Cardiac fibroblast (primary cell): Measurements from ENCODE around the gene PNMT.

Experiments
- DNase-seq, 2 donors: peaks; one replicate each; pipeline versions ENCODE4 v3.0.0 to v3.0.0-alpha.2; 2010; ENCODE audit warnings: low read depth in 2 of 2
- H3K4me3 ChIP-seq, 2 donors: replicated peaks in 1 of 2; 1 replicate in 1 of 2; 2 replicates in 1 of 2; pipeline ENCODE4 v1.5.1; 2011; ENCODE audit warnings: low read depth in 2 of 2, low read length in 2 of 2, mild to moderate bottlenecking in 2 of 2, moderate library complexity in 1 of 2
- TF ChIP-seq, protein P1 (sequence below): IDR thresholded peaks from one replicate; pipeline ENCODE4 v1.5.1; 2011; ENCODE audit warnings: low read depth, mild to moderate bottlenecking, low read length, inconsistent platforms

PNMT gene

DNA sequence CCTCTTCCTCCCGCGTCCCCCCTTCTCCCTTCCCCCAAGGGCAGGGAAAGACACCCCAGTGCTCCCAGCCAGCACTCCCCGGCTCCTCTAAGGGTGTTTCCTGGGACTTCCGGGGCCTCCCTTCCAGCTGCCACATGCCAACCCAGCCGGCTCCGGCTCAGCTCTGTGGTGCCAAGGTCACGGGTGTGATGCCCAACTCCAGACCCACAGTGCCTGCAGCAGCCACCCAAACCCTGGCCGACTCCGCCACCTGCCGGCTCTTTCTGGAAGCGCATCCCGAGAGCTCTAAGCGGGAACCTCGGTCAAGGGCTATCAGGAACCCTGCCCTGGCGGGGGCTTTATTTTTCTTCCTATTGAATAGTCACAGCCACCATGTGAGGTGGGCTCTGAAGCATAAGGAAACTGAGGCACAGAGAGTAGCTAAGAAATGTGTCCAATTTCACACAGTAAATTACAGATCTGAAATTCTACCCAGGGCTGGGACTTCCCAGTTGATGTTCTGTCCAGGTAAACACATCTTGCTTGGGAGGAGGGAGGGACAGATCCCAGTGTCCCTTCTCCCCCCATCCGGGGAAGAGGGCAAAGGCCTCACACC, 44.8 kb upstream of the PNMT start:
- no peak overlapping the region for H3K4me3 ChIP-seq
- TF ChIP-seq, protein P1, sequence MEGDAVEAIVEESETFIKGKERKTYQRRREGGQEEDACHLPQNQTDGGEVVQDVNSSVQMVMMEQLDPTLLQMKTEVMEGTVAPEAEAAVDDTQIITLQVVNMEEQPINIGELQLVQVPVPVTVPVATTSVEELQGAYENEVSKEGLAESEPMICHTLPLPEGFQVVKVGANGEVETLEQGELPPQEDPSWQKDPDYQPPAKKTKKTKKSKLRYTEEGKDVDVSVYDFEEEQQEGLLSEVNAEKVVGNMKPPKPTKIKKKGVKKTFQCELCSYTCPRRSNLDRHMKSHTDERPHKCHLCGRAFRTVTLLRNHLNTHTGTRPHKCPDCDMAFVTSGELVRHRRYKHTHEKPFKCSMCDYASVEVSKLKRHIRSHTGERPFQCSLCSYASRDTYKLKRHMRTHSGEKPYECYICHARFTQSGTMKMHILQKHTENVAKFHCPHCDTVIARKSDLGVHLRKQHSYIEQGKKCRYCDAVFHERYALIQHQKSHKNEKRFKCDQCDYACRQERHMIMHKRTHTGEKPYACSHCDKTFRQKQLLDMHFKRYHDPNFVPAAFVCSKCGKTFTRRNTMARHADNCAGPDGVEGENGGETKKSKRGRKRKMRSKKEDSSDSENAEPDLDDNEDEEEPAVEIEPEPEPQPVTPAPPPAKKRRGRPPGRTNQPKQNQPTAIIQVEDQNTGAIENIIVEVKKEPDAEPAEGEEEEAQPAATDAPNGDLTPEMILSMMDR = peak; percentile 94
- peak; percentile 66 to 70 for DNase-seq

DNA sequence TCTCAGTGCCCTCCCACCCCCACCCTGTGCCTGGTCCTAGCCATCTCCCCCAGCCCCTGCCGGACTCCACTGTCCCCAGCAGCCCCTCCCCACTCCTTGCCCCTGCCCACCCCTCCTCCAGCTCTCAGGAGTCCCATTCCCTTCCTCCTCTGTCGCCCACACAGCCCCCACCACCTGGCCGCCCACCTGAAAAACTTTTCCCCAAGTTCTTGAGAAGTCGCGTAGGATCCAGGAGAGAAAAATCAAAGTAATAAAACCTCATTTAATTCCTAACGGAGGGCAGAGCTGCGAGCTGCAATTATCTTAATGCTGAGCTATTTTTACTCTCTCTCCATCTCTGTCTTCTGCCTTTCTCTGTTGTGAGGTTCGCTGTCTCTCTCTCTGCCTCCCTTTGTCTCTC, 43.9 kb upstream of the PNMT start:
- no peak for DNase-seq
- no peak overlapping the region for H3K4me3 ChIP-seq
- TF ChIP-seq, protein P1 = no peak

- DNase-seq = peak in 1 of 2 donors; percentile 74
- no peak overlapping the region for H3K4me3 ChIP-seq
- TF ChIP-seq, protein P1 = no peak
Observed at GRCh38 chr17:39625198-39625785, 43.0 kb upstream of the PNMT start.

DNA sequence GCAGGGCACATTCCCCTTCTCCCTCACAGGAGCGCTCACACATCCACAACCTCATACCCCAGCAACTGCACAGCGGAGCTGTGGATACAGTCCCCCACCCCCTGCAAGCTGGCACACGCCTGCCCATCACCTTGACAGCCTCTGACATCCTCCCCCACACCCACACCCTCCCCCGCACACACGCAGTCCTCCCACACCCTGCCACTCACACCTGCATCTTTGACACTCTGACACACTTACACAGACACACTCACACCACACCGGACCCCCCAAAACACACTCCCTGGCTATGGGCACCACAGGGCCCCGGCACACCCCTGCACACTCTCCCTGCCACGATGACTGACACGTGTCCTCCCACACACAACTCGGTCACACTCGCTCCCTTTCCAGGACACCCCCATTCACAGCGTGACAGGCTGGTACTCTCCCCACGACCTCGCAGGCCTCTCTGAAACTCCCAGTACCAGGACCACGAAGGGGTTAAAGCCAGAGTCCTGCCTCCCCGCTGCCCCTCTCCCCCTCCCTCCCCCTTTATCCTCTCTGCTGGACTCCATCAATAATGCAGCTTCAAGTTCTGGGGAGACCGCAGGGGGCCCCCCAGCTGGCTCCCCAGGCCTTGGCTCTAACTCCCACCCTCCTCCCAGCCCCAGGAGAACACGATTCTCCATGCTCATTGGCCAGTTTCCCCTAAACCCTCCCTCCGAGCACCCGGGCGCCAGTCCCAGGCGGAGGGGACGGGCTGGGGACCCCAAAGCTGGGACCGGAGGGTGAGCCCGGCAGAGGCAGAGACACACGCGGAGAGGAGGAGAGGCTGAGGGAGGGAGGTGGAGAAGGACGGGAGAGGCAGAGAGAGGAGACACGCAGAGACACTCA, 41.8 kb upstream of the PNMT start, which contains the start of gene PPP1R1B:
TSS of gene PPP1R1B (plus strand) at position 782 of the 876 bp plus-strand sequence. CDS start 441 bp downstream, outside the sequence.
- TF ChIP-seq, protein P1 = no peak

GRCh38 chr17:39627047-39627711, 41.1 kb upstream of the PNMT start:
- TF ChIP-seq, protein P1 = no peak
- H3K4me3 ChIP-seq = peak overlapping the region; percentile 10 to 44
- DNase-seq = no peak

More for the DNA sequence above, 41.8 kb upstream of the PNMT start, which contains the start of gene PPP1R1B:
- DNase-seq = no peak
- peak within 1 kb of the TSS; percentile 10 to 44 for H3K4me3 ChIP-seq

GRCh38 chr17:39627712-39628516, 40.3 kb upstream of the PNMT start:
- DNase-seq = no peak
- H3K4me3 ChIP-seq = no peak overlapping the region
- TF ChIP-seq, protein P1 = no peak
